GM19467 (cell line): Measurements from ENCODE around the gene ITPRID1.
"Not testable (repeated sequence)": the region's sequence is repeated elsewhere in the genome, so short reads cannot be mapped to it uniquely, and the experiment has no call there.

ENCODE experiments used
- ATAC-seq: cut with Tn5 transposase; IDR thresholded peaks from one replicate; pipeline ENCODE4 v1.9.1; 2021; ENCODE audit warnings: mild to moderate bottlenecking, moderate library complexity; ENCODE audit not compliant: unreplicated experiment

ITPRID1 gene

DNA sequence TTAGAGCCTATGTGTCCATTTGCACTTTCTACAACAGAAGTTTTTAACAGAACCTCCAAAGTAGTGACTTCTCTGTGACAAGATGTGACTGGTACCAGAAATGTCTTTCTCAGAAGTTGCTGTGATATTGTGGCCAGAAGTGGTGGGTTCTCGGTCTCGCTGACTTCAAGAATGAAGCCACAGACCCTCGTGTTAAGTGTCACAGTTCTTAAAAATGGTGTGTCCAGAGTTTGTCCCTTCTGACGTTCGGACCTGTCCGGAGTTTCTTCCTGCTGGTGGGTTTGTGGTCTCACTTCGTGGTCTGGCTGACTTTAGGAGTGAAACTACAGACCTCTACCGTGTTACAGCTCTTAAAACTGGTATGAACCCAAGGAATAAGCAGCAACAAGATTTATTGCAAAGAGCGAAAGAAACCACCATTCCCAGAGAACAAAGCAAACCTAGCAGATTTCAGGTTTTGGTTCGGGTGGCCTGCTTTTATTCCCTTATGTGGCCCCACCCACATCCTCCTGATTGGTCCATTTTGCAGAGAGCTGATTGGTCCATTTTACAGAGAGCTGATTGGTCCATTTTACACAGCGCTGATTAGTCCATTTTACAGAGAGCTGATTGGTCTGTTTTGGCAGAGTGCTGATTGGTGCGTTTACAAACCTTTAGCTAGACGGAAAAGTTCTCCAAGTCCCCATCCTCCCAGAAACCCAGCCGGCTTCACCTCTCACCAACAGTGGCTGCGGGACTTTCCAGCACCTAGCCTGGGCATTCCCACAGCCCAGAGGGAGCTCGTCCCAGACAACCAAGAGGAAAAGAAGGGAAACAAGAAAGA is 3.0 kb downstream of the ITPRID1 start:
- ATAC-seq, result no peak

DNA sequence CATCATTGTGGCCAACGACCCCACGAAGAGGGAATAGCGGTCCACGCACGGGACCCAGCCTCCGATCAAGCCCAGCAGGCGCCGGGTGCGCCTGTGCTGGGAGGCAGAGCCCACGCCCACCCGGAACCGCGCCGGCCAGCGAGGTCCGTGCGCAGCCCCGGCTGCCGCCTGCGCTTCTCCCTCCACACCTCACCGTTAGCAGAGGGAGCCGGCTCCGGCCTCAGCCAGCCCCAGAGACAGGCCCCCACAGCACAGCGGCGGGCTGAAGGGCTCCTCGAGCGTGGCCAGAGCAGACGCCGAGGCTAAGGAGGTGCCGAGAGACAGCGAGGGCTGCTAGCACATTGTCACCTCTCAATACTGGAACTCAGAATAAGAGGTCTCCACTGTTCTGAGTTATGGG is 3.6 kb downstream of the ITPRID1 start:
- no peak for ATAC-seq

DNA sequence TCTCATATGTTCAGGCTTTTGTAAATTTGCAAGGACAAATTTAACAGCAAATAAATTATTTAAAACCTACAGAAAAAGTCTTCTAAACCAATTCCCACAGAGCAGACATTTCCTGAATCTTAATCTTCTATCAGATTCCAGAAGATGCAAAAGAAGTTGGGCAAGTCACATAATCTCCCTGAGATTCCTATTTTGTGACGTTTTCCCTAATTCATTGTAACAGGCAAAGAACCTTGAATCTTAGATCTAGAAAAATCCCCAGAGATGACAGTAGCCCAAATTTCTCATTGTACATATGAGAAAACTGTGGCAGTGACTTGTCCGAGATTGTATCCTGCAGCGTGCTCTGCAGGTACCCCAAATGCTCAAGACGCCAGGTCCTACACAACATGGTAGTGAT is 4.9 kb downstream of the ITPRID1 start:
- no peak for ATAC-seq

DNA sequence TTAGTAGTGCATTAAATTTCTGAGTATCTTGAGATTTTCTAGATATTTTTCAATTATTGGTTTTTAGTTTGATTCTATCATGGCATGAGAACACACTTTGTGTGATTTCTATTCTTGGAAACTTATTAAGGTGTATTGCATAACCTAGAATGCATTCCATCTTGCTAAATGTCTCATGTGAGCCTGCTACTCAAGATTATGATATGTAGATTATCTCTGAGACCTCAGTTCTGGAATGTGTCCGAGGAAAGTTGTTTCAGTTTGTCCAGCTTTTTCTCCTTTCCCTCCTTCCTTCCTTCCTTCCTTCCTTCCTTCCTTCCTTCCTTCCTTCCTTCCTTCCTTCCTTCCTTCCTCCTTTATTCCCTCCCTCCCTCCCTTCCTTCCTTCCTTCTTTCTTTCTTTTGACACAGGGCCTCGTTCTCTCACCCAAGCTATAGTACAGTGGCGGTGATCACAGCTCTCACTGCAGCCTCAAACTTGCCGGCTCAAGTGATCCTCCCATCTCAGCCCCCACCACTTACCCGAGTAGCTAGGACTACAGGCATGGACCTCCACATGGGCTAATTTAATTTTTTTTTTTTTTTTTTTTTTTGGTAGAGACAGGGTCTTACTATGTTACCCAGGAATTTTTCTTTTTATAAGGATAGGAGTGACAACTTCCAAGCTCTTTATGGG is 7.6 kb downstream of the ITPRID1 start:
- no peak for ATAC-seq

DNA sequence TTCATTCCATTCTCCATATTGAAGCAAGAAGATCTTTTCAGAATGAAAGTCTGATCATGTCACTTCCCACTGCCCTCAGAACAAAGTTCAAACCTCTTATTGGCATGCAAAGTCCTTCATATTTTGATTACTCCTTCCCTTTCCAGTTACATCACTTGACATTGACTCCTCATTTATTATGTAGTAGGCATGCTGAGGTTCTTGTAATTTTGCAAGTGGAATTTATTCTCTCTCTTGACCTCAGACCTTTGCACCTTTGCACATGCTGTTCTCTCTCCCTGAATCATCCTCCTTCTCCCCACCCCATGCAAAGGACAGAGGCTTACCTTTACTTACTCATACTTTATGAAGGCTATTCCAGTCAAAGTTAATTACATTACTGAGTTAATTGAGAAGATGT is 13.0 kb downstream of the ITPRID1 start:
- ATAC-seq, result no peak

DNA sequence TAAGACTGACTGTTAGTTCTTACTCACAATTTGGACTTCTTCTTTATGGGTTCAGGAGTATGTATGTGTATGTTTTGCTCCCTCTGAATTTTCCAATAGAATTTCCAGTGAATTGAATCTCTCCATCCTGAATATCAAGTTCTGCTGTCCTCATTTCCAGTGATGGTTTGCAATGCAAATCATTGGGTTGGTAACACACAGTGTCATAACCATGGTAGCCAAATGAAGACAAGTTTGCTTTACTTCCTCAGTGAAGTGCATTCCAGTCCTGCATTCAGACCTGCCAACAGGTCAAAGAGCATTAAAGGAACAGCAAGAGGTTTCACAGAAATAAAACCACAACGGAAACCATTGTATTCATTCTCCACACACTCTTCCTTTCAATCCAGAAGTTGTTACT is 15.2 kb downstream of the ITPRID1 start:
- ATAC-seq, result no peak

DNA sequence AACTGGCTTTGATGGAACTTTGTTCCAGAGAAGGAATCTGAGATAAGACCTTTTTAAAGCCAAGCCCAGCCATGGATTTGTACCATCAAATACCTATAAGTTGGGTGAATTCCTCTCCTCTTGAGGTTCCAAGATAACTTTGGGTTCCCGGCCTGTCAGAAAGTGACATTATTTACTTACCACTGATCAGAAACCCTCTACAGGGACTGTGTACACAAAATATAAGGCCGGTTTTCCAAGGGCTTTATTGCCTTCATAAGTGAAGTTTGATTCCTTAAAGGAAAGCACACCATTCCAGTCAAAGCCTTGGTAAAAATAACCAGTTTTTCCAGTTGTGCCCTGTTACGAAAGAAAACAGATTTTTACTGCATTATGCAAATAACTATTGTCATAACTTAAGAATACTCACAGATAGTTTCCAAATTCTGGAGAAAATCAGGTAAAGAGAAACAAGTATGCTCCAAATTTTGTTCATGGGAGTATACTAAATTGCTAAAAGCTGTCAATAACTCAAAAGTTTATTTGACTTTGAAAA is 26.8 kb downstream of the ITPRID1 start:
- ATAC-seq, result not testable (repeated sequence)

DNA sequence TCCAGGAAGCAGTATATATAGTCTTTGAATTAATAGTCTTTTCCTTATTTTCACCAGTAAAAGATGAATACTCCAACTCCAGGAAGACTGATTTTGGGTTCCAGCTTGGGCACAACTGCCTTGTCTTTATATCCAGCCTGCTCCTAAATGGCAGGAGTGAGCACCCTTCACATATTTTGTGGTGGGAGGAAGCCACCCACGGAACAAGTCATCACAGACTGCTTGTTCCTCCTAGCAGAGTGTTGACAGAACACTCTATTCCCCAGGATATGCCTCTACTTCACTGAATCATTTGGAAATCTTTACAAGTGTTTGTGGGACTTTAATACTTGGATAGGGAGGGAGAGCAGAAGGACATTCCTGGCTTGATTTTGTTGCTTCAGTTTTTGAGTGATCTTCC is 31.7 kb downstream of the ITPRID1 start:
- ATAC-seq, result no peak

DNA sequence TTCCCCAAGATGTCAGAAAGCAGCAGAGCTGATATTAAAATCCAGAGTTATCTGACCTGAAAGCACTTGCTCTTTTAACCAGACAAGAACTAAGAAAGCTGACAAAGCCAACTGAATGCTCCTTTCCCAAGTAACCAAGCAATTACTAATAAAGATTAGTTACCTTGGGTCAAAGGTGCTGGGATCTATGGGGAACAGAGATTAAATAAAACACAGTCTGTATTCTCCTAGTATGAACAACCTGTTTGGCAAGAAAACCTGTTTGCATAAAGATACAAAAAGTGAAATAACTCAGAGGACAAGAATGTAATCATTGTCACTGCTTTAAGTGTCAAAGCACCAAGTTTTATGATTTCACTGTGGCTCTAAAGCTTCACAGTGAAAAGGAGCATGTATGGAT is 35.7 kb downstream of the ITPRID1 start:
- ATAC-seq, result no peak

DNA sequence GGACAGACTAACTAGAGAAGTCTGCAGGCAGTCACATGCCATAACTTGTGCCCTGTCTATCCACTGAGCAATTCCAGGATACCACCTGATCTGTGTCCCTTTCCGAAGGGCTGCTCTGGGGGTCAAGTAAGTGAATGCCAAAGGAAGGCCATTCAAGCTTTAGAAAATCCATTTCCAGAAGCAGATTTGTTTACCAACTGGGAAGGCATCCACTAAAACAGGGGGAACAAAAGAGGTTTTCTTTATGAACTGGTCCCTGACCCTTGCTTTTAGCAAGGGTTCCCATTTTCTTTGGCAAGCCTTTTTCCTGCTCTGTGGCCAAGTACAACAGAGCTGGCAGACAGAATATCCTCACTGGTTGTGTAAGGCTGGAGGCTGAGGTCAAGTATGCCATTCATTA is 36.5 kb downstream of the ITPRID1 start:
- no peak for ATAC-seq

DNA sequence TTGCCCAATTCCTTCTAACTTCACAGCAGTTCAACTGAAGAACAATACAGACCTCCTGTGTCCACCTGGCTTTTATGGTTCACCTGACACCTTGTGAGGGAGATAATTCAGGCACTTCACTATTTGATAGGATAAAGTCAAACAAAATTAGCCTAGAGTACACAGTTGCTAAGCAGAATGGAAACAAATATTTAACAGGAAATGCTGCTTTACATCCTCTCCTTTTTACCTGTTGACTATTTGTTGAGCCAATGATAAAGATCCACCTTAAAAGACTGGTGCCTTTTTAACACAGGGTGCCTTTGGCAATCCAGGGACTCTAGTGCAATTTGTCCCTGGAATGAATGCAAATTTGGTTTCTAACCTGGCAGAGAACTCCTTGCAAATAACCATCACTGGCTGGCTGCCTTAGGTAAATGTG is 39.8 kb downstream of the ITPRID1 start:
- no peak for ATAC-seq

DNA sequence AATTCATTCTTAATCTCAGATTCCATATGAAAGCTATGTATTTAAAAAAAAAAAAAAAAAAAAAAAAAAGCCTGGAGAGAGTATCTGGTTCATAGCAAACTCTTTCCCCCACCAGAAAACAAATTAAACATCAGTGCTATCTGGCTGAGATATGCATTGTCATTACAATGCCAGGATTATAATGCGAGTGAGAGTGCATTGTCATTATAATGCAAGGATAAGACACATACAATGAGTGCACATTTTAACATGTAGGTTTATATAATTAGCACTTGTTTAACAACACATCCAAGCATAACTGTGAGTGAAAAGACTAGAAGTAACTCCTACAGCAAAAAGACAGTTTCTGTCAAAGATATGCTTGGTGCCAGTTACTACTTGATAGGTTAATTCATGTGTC is 48.1 kb downstream of the ITPRID1 start:
- ATAC-seq, result no peak

DNA sequence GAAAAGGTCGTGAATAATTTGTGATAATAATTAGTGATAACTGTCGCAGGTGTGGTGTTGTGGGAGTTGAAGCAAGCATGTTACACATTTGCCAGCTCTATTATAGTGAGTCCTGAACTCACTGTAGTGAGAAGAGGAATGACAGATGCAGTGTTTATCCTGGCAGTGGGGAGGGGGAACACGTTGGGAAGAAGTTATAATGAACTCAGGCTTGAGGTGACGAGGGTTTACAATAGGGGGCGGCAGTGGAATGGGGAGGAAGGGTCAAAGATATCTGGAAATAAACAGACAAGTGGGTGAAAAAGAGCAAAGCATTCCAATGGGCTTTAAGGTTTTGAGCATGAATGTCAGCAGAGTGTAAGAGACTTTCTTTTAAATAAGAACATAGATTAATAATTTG is 49.6 kb downstream of the ITPRID1 start:
- ATAC-seq, result no peak

DNA sequence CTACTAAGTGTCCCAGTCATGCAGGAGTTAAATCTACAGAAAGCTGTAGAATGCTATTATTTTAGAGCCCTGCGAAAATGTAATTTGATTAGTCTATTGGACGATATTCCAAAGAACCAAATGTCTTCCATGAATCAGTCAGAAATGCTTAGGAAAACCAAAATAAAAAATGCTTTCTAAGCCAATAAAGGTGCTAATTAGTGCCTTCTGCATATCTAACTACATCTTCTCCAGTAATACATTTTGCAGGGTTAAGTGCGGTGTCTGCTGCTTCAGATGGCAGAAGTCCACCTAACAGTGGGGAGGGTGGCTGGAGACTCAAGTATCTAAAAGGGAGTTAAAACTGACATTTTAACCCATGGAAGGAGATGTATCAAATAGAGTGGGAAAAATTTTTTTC is 50.1 kb downstream of the ITPRID1 start:
- ATAC-seq, result no peak

DNA sequence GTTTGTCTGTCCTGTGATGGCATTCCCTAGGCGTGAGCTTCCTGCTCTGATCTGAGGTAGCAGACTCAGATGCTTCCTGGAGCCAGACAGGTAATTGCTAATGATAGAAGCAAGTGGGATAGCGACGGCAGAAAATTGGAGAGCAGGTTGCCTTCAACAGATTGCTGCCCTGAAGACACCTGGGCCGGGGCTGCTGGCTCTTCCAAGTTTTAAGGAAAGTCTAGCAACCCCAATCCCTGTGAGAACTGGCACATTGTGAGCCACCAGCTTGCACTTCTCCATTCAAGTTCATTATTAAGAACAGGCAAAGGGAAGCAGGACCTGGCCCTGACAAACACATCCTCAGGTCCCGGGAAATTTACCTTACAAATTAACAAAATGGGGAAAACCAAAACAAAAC is 50.8 kb downstream of the ITPRID1 start:
- no peak for ATAC-seq

DNA sequence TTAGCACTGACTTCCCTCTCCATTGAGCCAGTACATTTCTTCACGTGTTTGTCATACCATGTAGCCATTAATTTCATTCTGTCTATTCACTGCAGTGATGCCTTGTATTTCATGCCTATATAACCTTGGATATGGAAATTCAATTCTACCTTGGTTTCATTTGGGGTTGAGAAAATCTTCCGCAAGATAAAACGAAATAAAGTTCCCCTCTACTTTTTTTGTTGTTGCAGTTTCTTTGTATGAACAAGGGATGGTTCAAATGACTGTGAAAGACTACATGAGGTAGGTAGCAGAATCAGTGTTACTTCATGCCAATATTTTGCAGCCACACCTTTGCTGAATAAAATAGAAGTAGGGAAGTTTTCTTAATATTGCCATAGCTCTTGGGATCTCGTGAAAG is 55.6 kb downstream of the ITPRID1 start:
- no peak for ATAC-seq

DNA sequence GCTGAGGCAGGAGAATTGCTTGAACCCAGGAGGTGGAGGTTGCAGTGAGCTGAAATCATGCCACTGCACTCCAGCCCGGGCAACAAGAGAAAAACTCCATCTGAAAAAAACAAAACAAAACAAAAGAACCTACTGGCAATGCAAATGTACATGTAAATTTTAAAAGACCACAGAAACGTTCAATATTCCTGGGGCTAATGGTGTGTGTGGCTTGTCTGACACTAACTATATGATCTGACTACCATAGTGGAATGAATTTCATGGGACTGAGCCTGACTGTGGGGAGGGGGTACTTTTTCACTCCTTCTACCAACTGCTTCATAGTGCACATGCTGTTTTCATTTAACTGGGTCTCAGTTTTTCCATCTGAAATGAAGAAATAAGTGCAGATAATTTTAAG is 69.6 kb downstream of the ITPRID1 start:
- no peak for ATAC-seq

DNA sequence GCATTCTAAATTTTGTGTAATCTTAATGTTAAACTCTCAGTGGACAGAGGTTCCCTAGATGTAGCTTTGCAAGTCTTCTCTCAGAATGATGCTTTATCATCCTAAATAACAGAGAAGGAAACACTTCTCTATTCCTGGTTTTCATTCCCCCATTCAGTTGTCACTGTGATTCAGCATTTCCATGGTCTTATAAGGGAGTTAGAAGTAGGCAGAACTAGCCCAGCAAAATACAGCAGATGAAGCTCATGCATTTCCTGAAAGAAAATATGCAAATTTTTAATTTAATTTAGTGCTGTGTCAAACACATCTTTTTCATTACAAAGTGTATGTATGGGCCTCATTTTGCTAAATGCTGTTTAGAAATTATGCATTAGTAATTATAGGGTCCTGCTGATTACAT is 70.1 kb downstream of the ITPRID1 start:
- no peak for ATAC-seq

DNA sequence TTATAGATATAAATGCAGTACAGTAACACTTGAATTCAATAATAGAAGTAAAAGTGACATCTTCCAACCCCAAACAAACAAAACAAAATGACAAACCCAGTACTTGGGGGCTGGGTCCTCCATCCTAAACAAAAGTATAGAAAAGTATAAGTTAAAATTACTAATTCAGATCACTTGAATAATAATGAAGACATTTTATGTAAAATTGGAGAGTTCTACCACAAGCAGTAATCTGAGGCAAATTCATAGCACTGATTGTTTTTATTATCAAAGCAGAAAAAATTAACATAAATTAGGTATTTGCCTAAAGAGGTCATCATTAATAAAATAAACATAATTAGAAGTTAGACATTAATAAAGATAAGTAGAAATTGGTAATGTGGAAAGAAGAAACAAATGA is 81.5 kb downstream of the ITPRID1 start:
- no peak for ATAC-seq

DNA sequence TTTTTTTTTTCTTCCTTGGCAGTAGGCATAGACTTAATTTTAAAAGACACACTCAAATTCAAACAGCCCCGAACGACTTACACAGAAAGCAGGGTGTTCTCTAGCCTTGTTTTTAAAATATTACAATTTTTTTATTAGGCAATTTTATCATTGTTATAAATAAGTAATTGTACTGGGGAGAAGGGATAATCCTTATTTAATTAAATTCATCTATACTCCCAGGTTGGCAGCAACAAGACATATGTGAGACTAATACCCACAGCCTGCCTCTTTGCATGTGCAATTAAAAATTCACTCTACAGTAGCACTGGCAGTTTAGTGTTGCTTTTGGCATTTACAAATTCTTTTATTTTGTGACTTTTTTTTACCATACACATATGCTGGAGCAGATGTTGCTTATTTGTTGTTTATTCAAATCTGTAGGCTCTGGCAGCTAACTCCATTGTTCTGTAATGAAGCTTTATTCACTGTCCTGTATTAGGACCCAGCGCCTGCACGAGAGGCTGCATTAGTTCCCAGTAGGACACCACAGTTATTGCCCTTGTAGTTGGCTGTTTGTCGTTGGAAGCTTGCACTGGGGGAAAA is 88.2 kb downstream of the ITPRID1 start:
- ATAC-seq, result no peak

DNA sequence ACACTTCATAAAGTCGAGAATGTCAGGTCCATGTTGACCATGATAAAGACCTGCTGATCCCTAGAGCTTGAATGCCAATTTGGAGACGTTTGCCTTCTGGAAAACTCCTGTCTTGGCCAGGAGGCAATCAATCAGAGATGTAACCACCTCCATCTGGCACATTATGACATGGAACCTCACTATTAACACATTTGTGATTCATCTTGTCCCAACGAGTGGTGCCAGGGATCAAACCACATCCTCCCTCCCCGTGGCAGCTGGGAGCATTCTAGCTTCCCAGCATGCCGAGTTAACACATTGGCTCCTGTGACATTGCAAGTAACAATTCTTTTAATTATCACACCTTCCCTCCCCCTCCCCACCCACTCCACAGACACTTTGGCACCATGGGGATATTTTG is 89.2 kb downstream of the ITPRID1 start:
- no peak for ATAC-seq

DNA sequence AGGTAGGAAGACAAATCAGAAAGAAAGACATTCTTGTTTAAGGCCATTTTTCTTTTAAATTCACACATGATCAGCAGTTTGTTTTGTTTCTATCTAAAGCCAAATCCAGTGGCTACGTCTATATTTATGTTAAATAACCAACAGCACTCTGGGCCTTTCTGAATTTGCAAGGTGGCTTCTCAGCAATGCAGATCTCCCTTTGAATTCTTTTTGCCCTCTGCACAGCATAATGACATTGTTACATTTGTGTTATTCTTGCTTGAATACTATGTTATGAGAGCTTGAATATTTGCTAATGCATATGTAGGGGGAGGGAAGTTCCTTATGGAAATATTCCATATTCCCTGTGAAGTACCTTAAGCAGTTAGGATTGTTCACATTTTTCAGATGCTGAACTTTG is 99.7 kb downstream of the ITPRID1 start:
- no peak for ATAC-seq
